Kidney (tissue), 14 donors: ENCODE data around the gene ETV6. TPM values are rescaled to one million over a fixed set of nuclear protein-coding genes. Genes with fewer than 3 reads are reported as not detected.
A peak's percentile ranks its signal among the peaks of the same experiment; 100 is the strongest.

Experiments
- DNase-seq, 5 donors: peaks; one replicate each; pipeline ENCODE4 v3.0.0-alpha.2; 2013 to 2020
- FAIRE-seq: peaks from 2 replicates; lab custom pipeline; 2012; peaks lifted over from hg19 to GRCh38; lab: Jason Lieb, UNC
- H3K27ac ChIP-seq, 2 donors: one replicate each; pipeline ENCODE4 v1.7.0; 2013; ENCODE audit warnings: low read depth in 2 of 2, low read length in 2 of 2, inconsistent platforms in 1 of 2
- H3K27me3 ChIP-seq: one replicate; pipeline ENCODE4 v1.7.1; 2013; ENCODE audit warnings: low read length, inconsistent platforms; ENCODE audit not compliant: control insufficient read depth, insufficient read depth
- H3K36me3 ChIP-seq, 3 donors: one replicate each; pipeline versions ENCODE4 v1.7.0 to v1.7.1; 2013; ENCODE audit warnings: low read length in 3 of 3, control low read depth in 1 of 3, inconsistent platforms in 1 of 3; ENCODE audit not compliant: insufficient read depth in 3 of 3, control insufficient read depth in 2 of 3
- H3K4me1 ChIP-seq, 3 donors: one replicate each; pipeline versions ENCODE4 v1.7.0 to v1.7.1; 2013; ENCODE audit warnings: low read length in 3 of 3, inconsistent platforms in 1 of 3, low read depth in 1 of 3; ENCODE audit not compliant: control insufficient read depth in 2 of 3, insufficient read depth in 2 of 3
- H3K4me3 ChIP-seq, 3 donors: one replicate each; pipeline versions ENCODE4 v1.7.0 to v1.8.1; 2013; ENCODE audit warnings: low read length in 3 of 3, control low read depth in 1 of 3, inconsistent platforms in 1 of 3
- H3K9ac ChIP-seq, 3 donors: one replicate each; pipeline versions ENCODE4 v1.7.0 to v1.7.1; 2013; ENCODE audit warnings: low read length in 3 of 3, control low read depth in 1 of 3, inconsistent platforms in 1 of 3
- H3K9me3 ChIP-seq, 3 donors: one replicate each; pipeline versions ENCODE4 v1.7.0 to v1.7.1; 2013; ENCODE audit warnings: low read length in 3 of 3, control low read depth in 1 of 3, inconsistent platforms in 1 of 3; ENCODE audit not compliant: control insufficient read depth in 2 of 3, insufficient read depth in 1 of 3
- CTCF ChIP-seq: IDR thresholded peaks from 3 replicates; pipeline ENCODE4 v1.5.1; 2012; ENCODE audit warnings: mild to moderate bottlenecking, moderate library complexity, borderline replicate concordance; ENCODE audit not compliant: insufficient read depth; ENCODE audit errors: extremely low read depth
- intact Hi-C: fragments of 100-400 bp; cut with DNase I; formaldehyde crosslinking; loops from one replicate; pipeline ENCODE4 v1.11.1; 2022
- polyA plus RNA-seq: library from polyadenylated mRNA; stranded (reverse); fragments of 350-450 nt; fragmentation: Illumina TruSeq; extraction: RNeasy Lipid Tissue Mini Kit (QIAGEN cat#74804); gene quantifications from one replicate; pipeline ENCODE4 v1.2.3, GENCODE V29; 2014; ENCODE audit warnings: low read depth, low replicate concordance; ENCODE audit not compliant: insufficient read depth
- total RNA-seq: library from RNA; stranded (reverse); fragmentation: NEBNext Ultra II Directional; extraction: Animal tissue kit (Norgen Biotek cat#: 25700); gene quantifications from one replicate; pipeline ENCODE4 v1.2.1, GENCODE V29; 2021
- donor health status: control.
- donor health status: control.
- donor health status: control.
- donor health status: control.
- donor health status: control.
- donor health status: DM: yes; HTN: yes; CAD: no.
- donor health status: Normal renal cell carcinoma (clear cell type).

ETV6 gene
- total and polyA plus RNA-seq, 2 donors from 2014 or later: 5.2 to 59.8 TPM

- DNase-seq (no peak), FAIRE-seq (no peak)
- Histone ChIP-seq H3K36me3 (no peaks in the 10 kb centered on the region), H3K27ac (no peak overlapping the region), H3K9me3 (no peaks in the 10 kb centered on the region), H3K4me3 (no peak overlapping the region), H3K27me3 (no peaks in the 10 kb centered on the region), H3K4me1 (peaks cover 0 to 16% (median 0%) of the 10 kb centered on the region in 3 donors), H3K9ac (no peak overlapping the region)
- intact Hi-C loops: no loop called here
- TF ChIP-seq CTCF: no peak
Observed at GRCh38 chr12:11794751-11795150, 145.3 kb downstream of the ETV6 start.

- H3K9ac ChIP-seq: no peak overlapping the region
- DNase-seq (no peak), FAIRE-seq (no peak)
- no peaks in the 10 kb centered on the region for H3K27me3 ChIP-seq
- no peak for TF ChIP-seq CTCF
- H3K4me1 ChIP-seq: peaks cover 0 to 16% (median 0%) of the 10 kb centered on the region in 3 donors
- H3K9me3 ChIP-seq: no peaks in the 10 kb centered on the region
- no peak overlapping the region for H3K4me3 ChIP-seq
- H3K27ac ChIP-seq: no peak overlapping the region
- no peaks in the 10 kb centered on the region for H3K36me3 ChIP-seq
- intact Hi-C loops: no loop called here
Observed at GRCh38 chr12:11795192-11795912, 145.9 kb downstream of the ETV6 start.

GRCh38 chr12:11795913-11796459, 146.5 kb downstream of the ETV6 start:
- H3K4me1 ChIP-seq: peaks cover 0 to 16% (median 0%) of the 10 kb centered on the region in 3 donors
- no peak overlapping the region for H3K9ac ChIP-seq
- no peak overlapping the region for H3K4me3 ChIP-seq
- no peaks in the 10 kb centered on the region for H3K36me3 ChIP-seq
- H3K9me3 ChIP-seq: no peaks in the 10 kb centered on the region
- H3K27me3 ChIP-seq: no peaks in the 10 kb centered on the region
- FAIRE-seq (no peak), DNase-seq (peak in 3 of 5 donors; percentile 38 to 89 (median 87))
- intact Hi-C loops: no loop called here
- TF ChIP-seq CTCF: no peak
- no peak overlapping the region for H3K27ac ChIP-seq
